ENCODE results near the gene TMEM109.

The TMEM109 gene

GRCh38 chr11:60942970-60943565, 29.1 kb downstream of the TMEM109 start:
- Histone ChIP-seq H3K9ac (no peak overlapping the region), H3K4me2 (ENCODE audit: low read length) (no peak overlapping the region), H3K36me3 (ENCODE audit: control insufficient read depth, insufficient read depth, low read length) (no peaks in the 10 kb centered on the region), H3K27ac (no peak overlapping the region), H3K4me3 (ENCODE audit: low read depth, low read length) (no peak overlapping the region), H2AFZ (no peak overlapping the region), H3K4me1 (no peaks in the 10 kb centered on the region), H3K9me3 (ENCODE audit: control insufficient read depth, low read length) (no peaks in the 10 kb centered on the region), H3K79me2 (no peaks in the 10 kb centered on the region), H3K27me3 (ENCODE audit: control insufficient read depth, insufficient read depth, low read length) (no peaks in the 10 kb centered on the region)
- TF ChIP-seq CTCF (IDR thresholded peaks at IDR 0.05), result no peak

- Histone ChIP-seq H3K4me2 (ENCODE audit: low read length) (no peak overlapping the region), H2AFZ (no peak overlapping the region), H3K4me3 (ENCODE audit: low read depth, low read length) (no peak overlapping the region), H3K9ac (no peak overlapping the region), H3K9me3 (ENCODE audit: control insufficient read depth, low read length) (no peaks in the 10 kb centered on the region), H3K4me1 (no peaks in the 10 kb centered on the region), H3K27me3 (ENCODE audit: control insufficient read depth, insufficient read depth, low read length) (no peaks in the 10 kb centered on the region), H3K79me2 (no peaks in the 10 kb centered on the region), H3K27ac (no peak overlapping the region), H3K36me3 (ENCODE audit: control insufficient read depth, insufficient read depth, low read length) (no peaks in the 10 kb centered on the region)
- no peak for TF ChIP-seq CTCF (IDR thresholded peaks at IDR 0.05)
These were observed 30.7 kb downstream of the TMEM109 start for GRCh38 chr11:60944490-60945294.

- Histone ChIP-seq H3K27me3 (ENCODE audit: control insufficient read depth, insufficient read depth, low read length) (no peaks in the 10 kb centered on the region), H3K4me2 (ENCODE audit: low read length) (no peak overlapping the region), H3K36me3 (ENCODE audit: control insufficient read depth, insufficient read depth, low read length) (no peaks in the 10 kb centered on the region), H3K4me3 (ENCODE audit: low read depth, low read length) (no peak overlapping the region), H3K9me3 (ENCODE audit: control insufficient read depth, low read length) (no peaks in the 10 kb centered on the region), H3K4me1 (no peaks in the 10 kb centered on the region), H3K27ac (no peak overlapping the region), H3K9ac (no peak overlapping the region), H3K79me2 (no peaks in the 10 kb centered on the region), H2AFZ (no peak overlapping the region)
- TF ChIP-seq CTCF (IDR thresholded peaks at IDR 0.05), result no peak
These were observed 31.3 kb downstream of the TMEM109 start for GRCh38 chr11:60945295-60945667.

GRCh38 chr11:60946601-60947264, 32.8 kb downstream of the TMEM109 start:
- H3K9ac ChIP-seq, result no peak overlapping the region
- no peaks in the 10 kb centered on the region for H3K79me2 ChIP-seq
- H3K36me3 ChIP-seq (ENCODE audit: control insufficient read depth, insufficient read depth, low read length), result no peaks in the 10 kb centered on the region
- no peak for TF ChIP-seq CTCF (IDR thresholded peaks at IDR 0.05)
- no peak overlapping the region for H3K27ac ChIP-seq
- no peak overlapping the region for H3K4me3 ChIP-seq (ENCODE audit: low read depth, low read length)
- no peaks in the 10 kb centered on the region for H3K4me1 ChIP-seq
- no peak overlapping the region for H3K4me2 ChIP-seq (ENCODE audit: low read length)
- H3K9me3 ChIP-seq (ENCODE audit: control insufficient read depth, low read length), result no peaks in the 10 kb centered on the region
- no peaks in the 10 kb centered on the region for H3K27me3 ChIP-seq (ENCODE audit: control insufficient read depth, insufficient read depth, low read length)
- H2AFZ ChIP-seq, result no peak overlapping the region

All from parathyroid adenoma (tissue), 2 donors.